GM18499 (cell line): Measurements from ENCODE around the gene NPBWR2.

Experiments
- ATAC-seq: cut with Tn5 transposase; IDR thresholded peaks from one replicate; pipeline ENCODE4 v1.9.1; 2021; ENCODE audit warnings: moderate number of reproducible peaks; ENCODE audit not compliant: insufficient read depth, unreplicated experiment

Gene NPBWR2

DNA sequence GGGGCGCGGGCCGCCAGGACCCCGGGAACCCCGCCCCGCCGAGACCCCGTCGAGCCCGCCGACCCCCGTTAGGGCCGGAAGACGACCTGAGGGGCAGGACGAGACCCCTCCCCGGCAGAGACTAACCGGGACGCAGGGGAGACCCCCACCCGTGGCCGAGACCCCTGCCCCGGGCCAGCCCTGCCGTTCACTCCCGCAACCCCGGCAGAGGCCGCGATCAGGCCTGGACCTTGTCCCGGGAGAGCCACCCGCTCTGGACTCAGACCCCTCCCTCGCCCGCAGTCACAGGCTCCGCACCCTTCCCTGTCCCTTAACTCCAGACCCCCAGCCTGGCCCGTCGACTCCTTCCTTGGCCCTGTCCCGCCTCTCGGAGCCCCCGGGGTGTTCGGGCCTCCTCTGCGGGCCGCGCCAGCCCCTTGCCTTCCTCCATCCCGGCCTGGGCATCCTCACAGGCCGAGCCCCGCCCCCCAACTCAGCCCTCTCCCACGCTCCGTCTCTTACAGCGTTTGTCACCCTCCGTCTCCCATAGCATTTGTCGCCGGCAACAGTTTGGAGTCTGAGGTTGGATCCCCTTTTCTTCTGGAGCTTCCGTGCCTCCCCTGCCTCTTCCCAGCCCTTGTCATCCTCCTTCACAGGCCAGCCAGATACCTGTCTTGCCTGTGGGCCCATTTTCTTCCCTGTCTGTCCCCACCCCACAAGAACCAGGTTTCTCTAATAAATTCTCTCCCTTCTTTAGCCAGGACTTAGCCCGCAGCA lies 43.8 kb downstream of the NPBWR2 start:
- ATAC-seq, result no peak

DNA sequence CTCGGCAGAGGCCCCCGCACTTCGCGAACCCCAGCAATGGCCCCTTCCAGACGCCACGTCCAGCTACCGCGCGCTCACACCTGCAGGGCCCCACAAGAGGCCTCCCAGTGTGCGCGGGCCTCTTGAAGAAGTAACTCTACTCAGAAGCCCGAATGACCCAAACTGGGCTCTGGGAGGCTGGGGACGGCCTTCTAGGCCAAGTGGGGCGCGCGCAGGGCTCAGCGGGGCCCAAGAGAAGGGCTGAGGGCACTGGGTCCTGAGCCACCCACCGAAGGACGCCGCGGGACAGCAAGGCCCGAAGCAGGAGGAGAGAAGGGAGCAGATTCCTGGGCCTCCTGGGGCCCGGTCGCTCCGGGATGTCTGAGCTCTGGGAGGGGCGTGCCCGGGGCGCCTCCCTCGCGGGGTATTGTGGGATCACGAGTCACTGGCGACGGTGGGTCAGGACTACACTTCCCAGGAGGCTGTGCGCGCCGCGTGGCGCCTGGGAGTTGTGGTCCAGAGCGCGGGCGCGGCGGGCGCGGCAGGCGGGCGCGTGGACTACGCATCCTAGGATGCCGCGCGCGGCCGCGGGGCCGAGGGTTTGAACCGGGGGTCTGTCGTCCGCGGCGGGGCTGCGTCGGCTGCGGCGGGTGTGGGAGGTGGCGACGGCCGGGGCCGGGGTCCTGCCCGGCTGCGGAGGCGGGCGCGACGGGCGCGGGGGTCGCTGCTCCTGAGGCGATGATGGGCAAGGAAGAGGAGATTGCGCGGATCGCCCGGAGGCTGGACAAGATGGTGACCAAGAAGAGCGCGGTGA lies 44.6 kb downstream of the NPBWR2 start, which contains the start of gene TCEA2:
Gene TCEA2, plus strand, starts transcription at position 603 of the 793 bp plus-strand sequence. Its CDS starts 115 bp downstream, at position 718.
- ATAC-seq, result peak; percentile 60

DNA sequence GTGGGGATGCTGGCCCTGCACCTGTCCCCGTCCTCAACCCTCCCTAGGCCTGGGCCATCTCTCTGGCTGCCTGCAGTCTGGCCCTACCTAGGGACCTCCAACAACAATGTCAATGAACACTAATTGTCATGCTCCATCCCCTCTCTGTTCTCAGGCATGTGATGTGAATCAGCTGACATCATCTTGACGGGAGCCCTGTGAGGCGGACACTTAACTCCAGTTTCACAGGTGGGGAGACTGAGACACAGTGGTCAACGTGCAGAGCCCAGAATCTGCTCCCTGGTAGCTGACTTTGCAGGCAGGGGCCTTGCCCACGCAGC lies 45.1 kb downstream of the NPBWR2 start:
- ATAC-seq, result no peak

DNA sequence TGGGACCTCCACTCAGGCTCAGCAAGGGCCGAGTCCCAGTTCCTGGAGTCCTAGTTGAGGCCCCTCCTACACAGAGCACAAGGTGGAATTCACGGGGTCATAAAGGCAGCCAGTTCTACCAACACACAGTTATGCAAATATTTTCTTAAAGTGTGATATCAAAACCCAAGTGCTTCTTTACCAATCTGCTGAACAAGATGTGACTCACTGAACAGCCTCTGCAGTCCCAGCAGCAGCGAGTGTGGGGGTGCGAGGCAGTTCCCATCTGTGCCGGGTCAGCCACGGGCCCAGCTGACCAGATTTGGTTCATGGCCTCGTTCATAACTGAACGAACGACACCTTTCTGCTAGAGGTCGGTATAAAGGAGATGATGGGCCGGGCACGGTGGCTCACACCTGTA lies 48.8 kb downstream of the NPBWR2 start:
- ATAC-seq, result no peak

DNA sequence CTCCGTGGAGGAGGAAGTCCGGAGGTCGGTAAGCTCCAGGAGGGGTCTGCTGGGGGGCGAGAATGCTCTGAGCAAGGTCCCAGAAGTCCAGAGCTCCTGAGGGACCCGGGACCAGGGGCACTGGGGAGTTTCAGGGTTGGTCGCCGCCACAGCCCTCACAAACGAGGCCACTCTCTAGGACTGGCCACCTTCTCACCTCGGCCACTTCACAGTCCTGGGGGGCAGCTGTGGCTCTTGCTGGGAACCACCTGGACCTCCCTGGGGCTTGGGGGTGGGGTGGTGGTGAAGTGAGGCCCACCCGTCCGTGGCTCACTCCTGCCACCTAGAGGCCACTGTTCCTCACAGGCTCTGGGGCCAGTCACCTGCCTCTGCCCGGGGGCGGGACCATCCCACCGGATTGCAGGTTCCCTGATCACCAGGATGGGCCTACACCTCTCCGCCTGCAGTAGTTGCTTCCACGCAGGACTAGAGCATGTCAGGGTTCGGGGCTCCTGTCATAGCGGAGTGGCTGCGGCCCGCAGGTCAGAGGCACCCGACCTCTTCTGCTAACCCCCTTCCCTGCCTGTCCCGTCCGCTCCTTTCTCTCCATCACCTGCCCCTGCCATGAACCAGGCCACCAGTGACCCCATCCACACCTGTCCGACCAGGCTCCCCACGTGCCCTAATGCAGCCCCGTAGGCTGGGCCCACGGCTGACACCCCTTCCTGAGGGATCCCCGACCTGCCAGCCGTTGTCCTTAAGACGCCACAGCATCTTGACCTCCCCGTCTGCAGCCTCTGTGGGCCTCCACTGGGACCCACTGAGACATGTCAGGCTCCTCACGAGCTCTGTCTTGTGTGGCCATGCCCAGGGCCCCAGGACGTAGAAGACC lies 49.5 kb downstream of the NPBWR2 start:
- ATAC-seq, result no peak

DNA sequence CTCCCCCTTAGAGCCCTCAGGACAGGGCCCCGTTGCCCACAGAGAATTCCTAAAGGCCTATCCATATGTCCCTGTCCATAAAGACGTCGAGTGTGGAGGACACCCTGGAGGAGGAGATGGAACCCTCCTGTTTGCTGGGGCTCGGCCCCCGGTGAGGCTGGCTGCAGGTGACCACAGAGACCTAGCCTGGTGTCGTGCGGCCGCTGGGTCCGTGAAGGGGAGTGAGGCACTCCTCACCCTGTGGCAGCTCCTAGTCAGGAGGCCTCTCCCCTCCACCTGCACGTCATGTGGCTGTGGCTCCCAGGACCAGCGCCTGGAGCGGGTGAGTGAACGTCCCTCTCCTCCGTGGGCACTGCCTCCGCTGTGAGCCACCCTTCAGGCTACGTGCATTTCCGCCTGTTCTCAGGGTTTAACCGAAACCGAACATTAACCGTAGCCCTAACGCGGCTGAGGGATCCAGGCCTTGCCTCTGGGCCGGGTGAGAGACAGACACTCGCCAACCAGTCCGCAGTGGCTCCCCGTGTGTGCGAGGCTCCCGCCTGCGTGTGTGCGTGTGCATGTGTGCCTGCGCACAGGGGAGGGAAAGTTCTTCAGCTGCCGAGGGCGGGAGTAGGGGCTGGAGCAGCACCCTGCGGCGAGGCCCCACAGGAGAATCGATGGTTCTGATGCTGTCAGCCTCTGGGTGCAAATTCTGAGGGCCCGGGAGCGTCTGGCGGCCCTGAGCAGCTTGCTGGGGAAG lies 50.3 kb downstream of the NPBWR2 start:
- ATAC-seq, result no peak

DNA sequence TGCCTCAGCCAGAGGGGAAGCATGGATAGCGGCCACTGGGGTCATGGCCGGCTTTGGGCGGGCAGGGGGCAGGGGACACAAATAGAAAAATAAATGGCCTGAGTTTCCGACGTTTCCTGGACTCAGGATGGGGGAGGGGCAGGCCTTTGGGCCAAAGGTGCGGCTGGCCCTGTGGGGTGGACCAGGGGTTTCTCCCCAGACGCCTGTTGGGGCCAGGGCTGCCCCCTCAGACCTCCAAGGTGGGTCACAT lies 50.8 kb downstream of the NPBWR2 start:
- no peak for ATAC-seq

DNA sequence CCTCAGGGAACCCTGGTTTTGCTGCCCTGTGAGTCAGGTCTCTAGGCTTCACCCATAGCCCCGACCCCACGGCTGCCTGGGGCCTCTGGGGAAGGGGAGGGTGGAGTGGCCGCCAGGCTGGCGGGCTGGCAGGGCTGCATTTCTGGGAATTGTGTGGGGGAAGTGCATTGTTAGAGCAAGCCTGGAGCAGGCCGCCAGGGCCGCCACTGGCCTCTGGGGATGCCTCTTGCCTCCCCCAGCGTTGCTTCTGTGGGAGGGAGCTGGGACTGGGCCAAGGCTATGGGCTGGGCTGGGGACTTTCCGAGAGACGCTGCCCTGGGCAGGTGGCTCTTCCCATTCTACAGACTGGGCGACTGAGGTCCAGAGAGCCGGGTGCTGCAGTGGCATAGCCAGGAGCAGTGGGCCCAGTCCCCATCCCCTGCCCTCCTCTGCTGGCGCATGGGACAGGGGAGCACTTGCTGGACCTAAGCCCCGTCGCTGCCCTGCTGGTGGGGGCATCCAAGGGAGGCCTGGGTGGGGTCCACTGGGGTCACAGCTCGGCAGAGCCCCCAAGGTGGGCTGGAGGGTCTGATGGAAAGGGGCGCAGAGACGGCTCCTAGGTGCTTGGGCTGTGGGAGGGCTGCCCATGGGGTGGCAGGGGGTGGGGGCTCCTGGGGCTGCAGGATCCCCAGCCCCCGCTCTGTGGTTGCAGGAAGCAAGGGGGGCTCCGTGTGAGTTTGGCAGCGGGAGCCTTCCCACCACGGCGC lies 51.3 kb downstream of the NPBWR2 start:
- no peak for ATAC-seq

DNA sequence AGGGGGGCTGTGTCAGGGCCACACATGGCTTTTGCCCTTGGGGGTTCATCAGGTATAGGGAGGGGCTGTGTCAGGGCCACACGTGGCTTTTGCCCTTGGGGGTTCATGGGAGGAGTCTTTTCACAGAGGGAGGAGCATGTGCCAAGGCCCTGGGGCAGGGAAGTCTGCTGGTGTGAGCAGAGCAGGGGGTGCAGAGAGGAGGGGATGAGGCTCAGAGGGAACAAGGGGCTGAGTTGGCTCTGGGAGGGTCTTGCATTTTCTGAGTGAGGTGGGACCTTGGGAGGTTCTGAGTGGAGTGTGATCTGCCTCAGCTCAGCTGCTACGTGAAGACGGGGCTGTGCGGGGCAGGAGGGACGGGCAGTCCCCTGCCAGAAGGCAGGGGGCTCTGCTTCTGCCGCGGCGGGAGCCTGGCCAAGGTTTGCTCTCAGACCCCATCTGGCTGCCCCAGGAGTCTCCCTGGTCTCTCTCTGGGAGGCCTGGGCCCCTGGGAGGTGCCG lies 51.9 kb downstream of the NPBWR2 start:
- ATAC-seq, result no peak

DNA sequence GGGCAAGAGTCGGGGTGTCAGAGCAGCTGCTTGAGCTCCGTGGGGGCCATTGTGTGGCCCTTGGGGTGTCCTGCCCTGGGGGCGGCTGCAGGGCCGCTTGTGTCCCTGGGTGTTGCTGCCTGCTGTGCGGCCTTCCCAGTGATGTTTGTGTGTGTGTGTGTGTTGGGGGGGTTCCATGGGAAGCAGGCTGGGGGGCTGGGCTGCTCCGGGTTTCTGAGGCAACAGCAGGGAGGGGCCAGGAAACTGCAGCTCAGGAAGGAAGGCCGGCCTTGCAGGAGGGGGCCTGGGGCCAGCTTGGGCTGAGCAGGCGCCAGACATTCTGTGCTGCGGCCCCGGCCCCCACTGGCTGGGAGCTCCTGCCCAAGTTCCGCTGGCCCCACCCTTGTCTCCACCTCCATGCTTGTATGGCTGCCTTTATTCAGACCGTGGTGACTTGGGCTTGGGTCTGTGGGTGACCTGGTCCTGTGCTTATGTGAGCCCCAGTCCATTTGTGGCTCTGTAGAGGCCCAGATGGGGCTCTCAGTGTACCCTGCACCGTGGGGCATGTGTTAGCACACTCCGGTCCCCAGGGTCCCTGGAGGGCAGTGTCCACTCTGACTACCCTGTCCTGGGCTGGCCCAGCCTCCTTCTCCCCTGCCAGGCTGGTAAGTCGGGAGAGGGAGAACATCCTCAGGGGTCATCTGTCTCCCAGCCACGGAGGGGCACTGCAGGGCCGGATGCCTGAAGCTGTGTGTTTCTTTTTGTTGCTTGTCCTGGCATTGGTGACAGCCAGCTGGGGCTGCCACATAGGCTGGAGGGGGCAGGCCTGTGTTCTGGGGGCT lies 53.3 kb downstream of the NPBWR2 start:
- no peak for ATAC-seq
